Mesothelial cell of epicardium (in vitro differentiated cells): ENCODE measurements around the gene ALOX5AP. TPM values are rescaled to one million over a fixed set of nuclear protein-coding genes. Genes with fewer than 3 reads are reported as not detected.
"Not testable (repeated sequence)": the region's sequence is repeated elsewhere in the genome, so short reads cannot be mapped to it uniquely, and the experiment has no call there.

ENCODE experiments used
- DNase-seq, 2 experiments: peaks; one replicate each; pipeline ENCODE4 v3.0.0; 2021; ENCODE audit warnings: low spot score in 2 of 2; ENCODE audit not compliant: unreplicated experiment in 2 of 2
- H3K27ac Mint-ChIP-seq: 2 replicates; pipeline ENCODE4 v1.8.0; 2021; ENCODE audit warnings: mixed read lengths
- H3K27me3 Mint-ChIP-seq: 2 replicates; pipeline ENCODE4 v1.8.0; 2021; ENCODE audit warnings: low read depth, mixed read lengths
- H3K36me3 Mint-ChIP-seq: 2 replicates; pipeline ENCODE4 v1.8.0; 2021; ENCODE audit warnings: mixed read lengths
- H3K4me1 Mint-ChIP-seq: 2 replicates; pipeline ENCODE4 v1.8.0; 2021; ENCODE audit warnings: mixed read lengths
- H3K4me3 Mint-ChIP-seq: 2 replicates; pipeline ENCODE4 v1.8.0; 2021; ENCODE audit warnings: mild to moderate bottlenecking, moderate library complexity, mixed read lengths
- H3K9me3 Mint-ChIP-seq: 2 replicates; pipeline ENCODE4 v1.8.0; 2021; ENCODE audit warnings: mixed read lengths
- CTCF ChIP-seq: fragments of 200-600 bp; sonication (generic); IDR thresholded peaks from one replicate; pipeline ENCODE4 v1.5.0; 2021; ENCODE audit warnings: antibody characterized with exemption; ENCODE audit not compliant: unreplicated experiment
- total RNA-seq: library from RNA; stranded (reverse); gene quantifications from 3 replicates; pipeline ENCODE4 v1.2.1, GENCODE V29; 2021

ALOX5AP gene
- total RNA-seq, 1 donor from 2014 or later: 0.25 TPM

- H3K9me3 Mint-ChIP-seq: no peaks in the 10 kb centered on the region
- H3K4me1 Mint-ChIP-seq: peaks cover 27% of the 10 kb centered on the region
- H3K27ac Mint-ChIP-seq: no peak overlapping the region
Measured at GRCh38 chr13:30744681-30745077, 9.3 kb downstream of the ALOX5AP start.

GRCh38 chr13:30745906-30746686, 10.8 kb downstream of the ALOX5AP start:
- Mint-ChIP-seq H3K36me3 (no peaks in the 10 kb centered on the region), H3K9me3 (peaks cover 4% of the 10 kb centered on the region), H3K27ac (no peak overlapping the region), H3K4me1 (peaks cover 22% of the 10 kb centered on the region), H3K4me3 (no peak overlapping the region), H3K27me3 (peaks cover 3% of the 10 kb centered on the region)
- TF ChIP-seq CTCF: no peak
- no peak for DNase-seq

More at GRCh38 chr13:30744681-30745077, 9.3 kb downstream of the ALOX5AP start:
- H3K27me3 Mint-ChIP-seq: peaks cover 6% of the 10 kb centered on the region
- no peak overlapping the region for H3K4me3 Mint-ChIP-seq
- no peak for TF ChIP-seq CTCF
- H3K36me3 Mint-ChIP-seq: no peaks in the 10 kb centered on the region
- DNase-seq: no peak

- peaks cover 22% of the 10 kb centered on the region for H3K4me1 Mint-ChIP-seq
- peaks cover 3% of the 10 kb centered on the region for H3K27me3 Mint-ChIP-seq
- no peak for TF ChIP-seq CTCF
- H3K4me3 Mint-ChIP-seq: no peak overlapping the region
- H3K36me3 Mint-ChIP-seq: no peaks in the 10 kb centered on the region
- DNase-seq: no peak
- peaks cover 4% of the 10 kb centered on the region for H3K9me3 Mint-ChIP-seq
- H3K27ac Mint-ChIP-seq: no peak overlapping the region
Measured at GRCh38 chr13:30746791-30747190, 11.4 kb downstream of the ALOX5AP start.

GRCh38 chr13:30747845-30748244, 12.5 kb downstream of the ALOX5AP start:
- not testable (repeated sequence) for H3K36me3 Mint-ChIP-seq, DNase-seq, H3K4me3 Mint-ChIP-seq, H3K27me3 Mint-ChIP-seq, H3K27ac Mint-ChIP-seq, H3K9me3 Mint-ChIP-seq
- peaks cover 21% of the 10 kb centered on the region for H3K4me1 Mint-ChIP-seq

GRCh38 chr13:30748717-30749116, 13.4 kb downstream of the ALOX5AP start:
- no peak for DNase-seq
- TF ChIP-seq CTCF: no peak
- Mint-ChIP-seq H3K4me3 (no peak overlapping the region), H3K9me3 (peaks cover 4% of the 10 kb centered on the region), H3K4me1 (peaks cover 12% of the 10 kb centered on the region), H3K27me3 (peaks cover 3% of the 10 kb centered on the region), H3K36me3 (no peaks in the 10 kb centered on the region), H3K27ac (no peak overlapping the region)

GRCh38 chr13:30750036-30750435, 14.7 kb downstream of the ALOX5AP start:
- H3K4me3 Mint-ChIP-seq: no peak overlapping the region
- H3K27ac Mint-ChIP-seq: no peak overlapping the region
- peaks cover 5% of the 10 kb centered on the region for H3K4me1 Mint-ChIP-seq
- no peak for TF ChIP-seq CTCF
- H3K36me3 Mint-ChIP-seq: no peaks in the 10 kb centered on the region
- H3K9me3 Mint-ChIP-seq: peaks cover 4% of the 10 kb centered on the region
- peaks cover 3% of the 10 kb centered on the region for H3K27me3 Mint-ChIP-seq
- no peak for DNase-seq
